ENCODE measurements around the gene CD163.
A peak's percentile ranks its signal among the peaks of the same experiment; 100 is the strongest.
"Not testable (repeated sequence)": the region's sequence is repeated elsewhere in the genome, so short reads cannot be mapped to it uniquely, and the experiment has no call there.

Gene CD163

DNA sequence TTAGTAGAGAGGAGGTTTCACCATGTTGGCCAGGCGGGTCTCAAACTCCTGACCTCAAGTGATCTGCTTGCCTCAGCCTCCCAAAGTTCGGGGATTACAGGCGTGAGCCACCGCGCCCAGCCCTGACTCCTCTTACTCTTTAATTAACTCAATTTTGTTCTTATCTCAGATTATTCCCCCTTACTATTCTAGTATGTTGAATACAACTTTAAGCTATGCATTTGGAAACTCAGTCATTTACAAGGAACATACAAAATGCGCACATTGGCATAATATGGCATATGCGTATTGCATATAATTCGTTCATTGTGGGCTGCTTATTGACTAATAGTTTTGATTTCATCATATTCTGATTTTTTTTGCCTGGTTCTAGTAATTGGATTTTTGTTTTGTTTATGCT is 10.8 kb upstream of the CD163 start:
- Histone ChIP-seq H3K27ac (replicated peaks) (no peak overlapping the region), H3K27me3 (ENCODE audit: insufficient read depth, poor library complexity, severe bottlenecking) (no peaks in the 10 kb centered on the region), H3K4me3 (replicated peaks; ENCODE audit: insufficient read depth, low read length) (no peak overlapping the region)
- TF ChIP-seq SPI1 (IDR thresholded peaks at IDR 0.05; ENCODE audit: borderline replicate concordance, low read depth) (no peak), POLR2AphosphoS5 (IDR thresholded peaks at IDR 0.05; ENCODE audit: low read depth) (no peak), GABPA (IDR thresholded peaks at IDR 0.05; ENCODE audit: low read depth) (no peak)
- TF ChIP-seq, protein P1, sequence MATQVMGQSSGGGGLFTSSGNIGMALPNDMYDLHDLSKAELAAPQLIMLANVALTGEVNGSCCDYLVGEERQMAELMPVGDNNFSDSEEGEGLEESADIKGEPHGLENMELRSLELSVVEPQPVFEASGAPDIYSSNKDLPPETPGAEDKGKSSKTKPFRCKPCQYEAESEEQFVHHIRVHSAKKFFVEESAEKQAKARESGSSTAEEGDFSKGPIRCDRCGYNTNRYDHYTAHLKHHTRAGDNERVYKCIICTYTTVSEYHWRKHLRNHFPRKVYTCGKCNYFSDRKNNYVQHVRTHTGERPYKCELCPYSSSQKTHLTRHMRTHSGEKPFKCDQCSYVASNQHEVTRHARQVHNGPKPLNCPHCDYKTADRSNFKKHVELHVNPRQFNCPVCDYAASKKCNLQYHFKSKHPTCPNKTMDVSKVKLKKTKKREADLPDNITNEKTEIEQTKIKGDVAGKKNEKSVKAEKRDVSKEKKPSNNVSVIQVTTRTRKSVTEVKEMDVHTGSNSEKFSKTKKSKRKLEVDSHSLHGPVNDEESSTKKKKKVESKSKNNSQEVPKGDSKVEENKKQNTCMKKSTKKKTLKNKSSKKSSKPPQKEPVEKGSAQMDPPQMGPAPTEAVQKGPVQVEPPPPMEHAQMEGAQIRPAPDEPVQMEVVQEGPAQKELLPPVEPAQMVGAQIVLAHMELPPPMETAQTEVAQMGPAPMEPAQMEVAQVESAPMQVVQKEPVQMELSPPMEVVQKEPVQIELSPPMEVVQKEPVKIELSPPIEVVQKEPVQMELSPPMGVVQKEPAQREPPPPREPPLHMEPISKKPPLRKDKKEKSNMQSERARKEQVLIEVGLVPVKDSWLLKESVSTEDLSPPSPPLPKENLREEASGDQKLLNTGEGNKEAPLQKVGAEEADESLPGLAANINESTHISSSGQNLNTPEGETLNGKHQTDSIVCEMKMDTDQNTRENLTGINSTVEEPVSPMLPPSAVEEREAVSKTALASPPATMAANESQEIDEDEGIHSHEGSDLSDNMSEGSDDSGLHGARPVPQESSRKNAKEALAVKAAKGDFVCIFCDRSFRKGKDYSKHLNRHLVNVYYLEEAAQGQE (IDR thresholded peaks at IDR 0.05; ENCODE audit: insufficient replicate concordance, low read depth), result no peak
- TF ChIP-seq, protein P2, sequence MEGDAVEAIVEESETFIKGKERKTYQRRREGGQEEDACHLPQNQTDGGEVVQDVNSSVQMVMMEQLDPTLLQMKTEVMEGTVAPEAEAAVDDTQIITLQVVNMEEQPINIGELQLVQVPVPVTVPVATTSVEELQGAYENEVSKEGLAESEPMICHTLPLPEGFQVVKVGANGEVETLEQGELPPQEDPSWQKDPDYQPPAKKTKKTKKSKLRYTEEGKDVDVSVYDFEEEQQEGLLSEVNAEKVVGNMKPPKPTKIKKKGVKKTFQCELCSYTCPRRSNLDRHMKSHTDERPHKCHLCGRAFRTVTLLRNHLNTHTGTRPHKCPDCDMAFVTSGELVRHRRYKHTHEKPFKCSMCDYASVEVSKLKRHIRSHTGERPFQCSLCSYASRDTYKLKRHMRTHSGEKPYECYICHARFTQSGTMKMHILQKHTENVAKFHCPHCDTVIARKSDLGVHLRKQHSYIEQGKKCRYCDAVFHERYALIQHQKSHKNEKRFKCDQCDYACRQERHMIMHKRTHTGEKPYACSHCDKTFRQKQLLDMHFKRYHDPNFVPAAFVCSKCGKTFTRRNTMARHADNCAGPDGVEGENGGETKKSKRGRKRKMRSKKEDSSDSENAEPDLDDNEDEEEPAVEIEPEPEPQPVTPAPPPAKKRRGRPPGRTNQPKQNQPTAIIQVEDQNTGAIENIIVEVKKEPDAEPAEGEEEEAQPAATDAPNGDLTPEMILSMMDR (IDR thresholded peaks at IDR 0.05; ENCODE audit: insufficient read depth, low read length), result no peak
- no peak for DNase-seq (ENCODE audit: low read depth in 1 of 2, low spot score in 1 of 2)

DNA sequence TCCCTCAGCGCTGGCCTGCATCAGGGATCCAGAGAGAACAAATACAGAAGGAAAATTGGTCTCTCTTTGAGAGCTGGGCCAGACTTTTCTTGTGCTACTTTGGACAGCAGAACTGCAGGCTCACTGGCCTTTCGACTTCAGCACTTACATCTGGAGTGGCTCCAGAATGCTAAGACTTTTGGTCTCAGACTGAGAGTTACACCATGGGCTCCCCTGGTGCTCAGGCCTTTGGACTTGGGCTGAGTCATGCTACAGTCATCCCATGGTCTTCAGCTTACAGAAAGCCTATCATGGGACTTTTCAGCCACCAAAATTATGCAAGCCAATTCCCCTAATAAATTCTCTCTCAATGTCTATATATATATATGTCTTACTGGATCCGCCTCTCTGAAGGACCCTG is 9.0 kb upstream of the CD163 start:
- TF ChIP-seq, protein P1 (IDR thresholded peaks at IDR 0.05; ENCODE audit: insufficient replicate concordance, low read depth), result peak; percentile 35
- TF ChIP-seq, protein P2 (IDR thresholded peaks at IDR 0.05; ENCODE audit: insufficient read depth, low read length), result no peak
- Histone ChIP-seq H3K27ac (replicated peaks) (no peak overlapping the region), H3K4me3 (replicated peaks; ENCODE audit: insufficient read depth, low read length) (no peak overlapping the region), H3K27me3 (ENCODE audit: insufficient read depth, poor library complexity, severe bottlenecking) (no peaks in the 10 kb centered on the region)
- DNase-seq (ENCODE audit: low read depth in 1 of 2, low spot score in 1 of 2), result no peak

DNA sequence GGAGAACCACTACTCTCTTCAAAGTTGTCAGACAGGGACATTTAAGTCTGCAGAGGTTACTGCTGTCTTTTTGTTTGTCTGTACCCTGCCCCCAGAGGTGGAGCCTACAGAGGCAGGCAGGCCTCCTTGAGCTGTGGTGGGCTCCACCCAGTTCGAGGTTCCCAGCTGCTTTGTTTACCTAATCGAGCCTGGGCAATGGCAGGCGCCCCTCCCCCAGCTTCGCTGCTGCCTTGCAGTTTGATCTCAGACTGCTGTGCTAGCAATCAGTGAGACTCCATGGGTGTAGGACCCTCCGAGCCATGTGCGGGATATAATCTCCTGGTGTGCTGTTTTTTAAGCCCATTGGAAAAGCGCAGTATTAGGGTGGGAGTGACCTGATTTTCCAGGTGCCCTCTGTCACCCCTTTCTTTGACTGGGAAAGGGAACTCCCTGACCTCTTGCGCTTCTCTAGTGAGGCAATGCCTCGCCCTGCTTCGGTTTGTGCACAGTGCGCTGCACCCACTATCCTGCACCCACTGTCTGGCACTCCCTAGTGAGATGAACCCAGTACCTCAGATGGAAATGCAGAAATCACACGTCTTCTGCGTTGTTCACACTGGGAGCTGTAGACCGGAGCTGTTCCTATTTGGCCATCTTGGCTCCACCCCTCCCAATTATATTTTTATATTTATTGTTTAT is 6.4 kb upstream of the CD163 start:
- DNase-seq (ENCODE audit: low read depth in 1 of 2, low spot score in 1 of 2); H3K27me3 ChIP-seq (ENCODE audit: insufficient read depth, poor library complexity, severe bottlenecking); H3K4me3 ChIP-seq (replicated peaks; ENCODE audit: insufficient read depth, low read length); H3K27ac ChIP-seq (replicated peaks): not testable (repeated sequence)

DNA sequence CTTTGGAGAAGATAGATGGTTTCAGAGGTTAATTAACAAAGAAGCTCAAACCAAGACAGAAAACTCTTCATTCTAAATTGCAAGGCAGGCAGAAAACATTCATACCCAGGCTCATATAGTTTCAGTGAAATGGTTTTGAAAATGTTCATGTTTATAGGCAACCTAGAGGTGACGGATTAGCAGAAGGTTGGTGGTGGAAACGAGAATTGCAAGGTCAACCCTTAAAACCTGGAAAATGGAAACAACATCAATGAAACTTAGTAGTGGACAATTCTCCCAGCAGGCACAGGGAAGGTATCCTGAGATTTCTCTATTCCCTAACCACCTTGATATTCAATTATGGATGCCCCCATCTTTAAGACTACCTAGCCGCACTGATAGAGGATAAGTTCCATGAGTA is 965 bp downstream of the CD163 start:
- no peak for DNase-seq (ENCODE audit: low read depth in 1 of 2, low spot score in 1 of 2)
- H3K4me3 ChIP-seq (replicated peaks; ENCODE audit: insufficient read depth, low read length), result no peak overlapping the region
- no peak overlapping the region for H3K27ac ChIP-seq (replicated peaks)
- peaks cover 6% of the 10 kb centered on the region for H3K27me3 ChIP-seq (ENCODE audit: insufficient read depth, poor library complexity, severe bottlenecking)
- TF ChIP-seq SPI1 (IDR thresholded peaks at IDR 0.05; ENCODE audit: borderline replicate concordance, low read depth) (no peak), POLR2AphosphoS5 (IDR thresholded peaks at IDR 0.05; ENCODE audit: low read depth) (no peak)
- TF ChIP-seq, protein P2 (IDR thresholded peaks at IDR 0.05; ENCODE audit: insufficient read depth, low read length), result no peak

Measured in HL-60 (cell line).